NCI-H187 treated with DMSO at 0.1 percent for 48 hours (cell line): ENCODE results near the gene ITPKB.
"Not testable (repeated sequence)": the region's sequence is repeated elsewhere in the genome, so short reads cannot be mapped to it uniquely, and the experiment has no call there.

Experiments
- DNase-seq: peaks from one replicate; lab custom pipeline; 2025; lab: John Stamatoyannopoulos, UW

Gene ITPKB

DNA sequence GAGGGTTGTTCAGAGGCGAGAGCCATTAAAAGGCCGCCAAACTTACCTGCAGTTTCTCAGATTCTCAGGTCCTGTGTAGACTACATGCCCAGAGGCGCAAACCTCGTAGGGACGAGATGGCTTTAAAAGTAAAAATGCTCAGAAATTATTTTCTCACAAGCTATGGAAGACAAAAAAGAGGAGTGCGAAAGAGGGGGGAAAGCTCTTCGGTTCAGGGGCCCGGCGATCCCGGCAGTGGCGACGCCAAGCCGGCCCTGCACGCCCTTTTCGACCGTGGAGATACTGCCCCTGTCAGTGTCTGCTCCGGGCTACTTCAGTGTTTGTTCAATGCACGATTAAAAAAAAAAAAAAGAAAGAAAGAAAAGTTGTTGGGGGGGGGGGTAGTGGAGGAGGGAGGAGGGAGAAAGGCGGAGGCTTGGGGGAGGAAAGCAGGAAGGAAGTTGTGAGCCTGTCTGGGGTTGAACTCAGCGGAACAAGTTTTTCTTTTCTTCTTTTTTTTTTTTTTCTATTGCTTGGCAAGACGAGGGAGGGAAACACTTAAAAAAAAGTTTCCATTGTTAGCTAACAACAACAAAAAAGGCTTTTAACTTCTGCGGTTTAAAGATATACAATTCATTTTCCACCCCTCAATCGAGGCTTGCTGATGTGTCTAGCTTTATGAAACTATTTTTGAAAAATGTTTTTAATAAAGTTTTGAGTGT is at the start of gene ITPKB:
Gene ITPKB, minus strand, starts transcription at position 288 of the 701 bp plus-strand sequence. CDS start 1,824 bp downstream, outside the sequence.
- DNase-seq, result no peak

DNA sequence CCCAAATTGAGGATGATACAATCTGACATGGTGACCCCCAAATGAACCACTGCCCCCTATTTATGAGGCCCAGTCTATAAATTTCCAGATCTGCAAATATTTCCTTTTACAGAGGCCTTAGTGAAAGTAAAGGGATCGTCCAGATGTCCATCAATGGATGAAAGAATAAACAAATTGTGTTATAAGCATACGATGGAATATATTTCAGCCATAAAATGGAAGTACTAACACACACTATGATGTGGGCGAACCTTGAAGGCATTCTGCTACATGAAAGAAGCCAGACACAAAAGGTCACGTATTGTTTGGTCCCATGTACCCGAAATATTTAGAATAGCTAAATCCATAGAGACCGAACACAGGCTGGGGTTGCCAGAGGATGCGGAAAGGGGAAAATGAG is 48.6 kb upstream of the ITPKB start:
- DNase-seq, result no peak

DNA sequence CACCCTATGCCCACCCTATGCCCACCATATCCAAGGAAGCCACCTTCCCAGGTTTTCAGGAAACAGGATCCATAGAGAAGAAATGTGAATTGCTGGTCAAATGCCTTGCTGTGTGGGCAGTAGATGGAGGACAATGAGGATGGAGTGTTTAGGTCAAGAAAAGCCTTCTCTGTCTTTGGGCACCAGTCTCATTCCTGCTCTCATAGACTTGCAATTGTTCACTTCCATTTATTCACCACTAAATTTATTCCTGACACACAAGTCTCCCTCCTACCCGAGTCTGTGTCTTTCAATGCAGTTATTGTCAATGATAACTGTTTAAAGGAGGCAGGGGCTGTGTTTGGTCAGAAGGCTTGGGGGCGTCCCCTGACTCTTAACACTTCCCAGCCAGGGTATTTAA is 48.0 kb upstream of the ITPKB start:
- DNase-seq, result no peak

DNA sequence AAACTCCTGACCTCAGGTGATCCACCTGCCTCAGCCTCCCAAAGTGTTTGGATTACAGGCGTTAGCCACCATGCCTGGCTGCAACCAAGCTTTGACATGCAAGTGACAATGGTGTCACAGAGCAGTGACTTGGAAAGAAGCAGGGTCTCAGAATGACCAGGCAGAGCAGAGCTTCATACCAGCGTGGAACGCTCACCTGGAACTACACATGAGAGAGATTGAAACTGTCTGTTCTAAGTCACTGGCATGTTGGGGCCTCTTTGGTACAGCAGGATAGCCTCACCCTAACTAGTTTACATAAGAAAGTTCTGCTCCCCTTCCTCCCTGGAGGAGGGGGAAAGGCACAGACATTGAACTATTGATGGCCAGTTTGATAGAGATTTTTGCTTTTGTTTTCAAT is 47.5 kb upstream of the ITPKB start:
- no peak for DNase-seq

DNA sequence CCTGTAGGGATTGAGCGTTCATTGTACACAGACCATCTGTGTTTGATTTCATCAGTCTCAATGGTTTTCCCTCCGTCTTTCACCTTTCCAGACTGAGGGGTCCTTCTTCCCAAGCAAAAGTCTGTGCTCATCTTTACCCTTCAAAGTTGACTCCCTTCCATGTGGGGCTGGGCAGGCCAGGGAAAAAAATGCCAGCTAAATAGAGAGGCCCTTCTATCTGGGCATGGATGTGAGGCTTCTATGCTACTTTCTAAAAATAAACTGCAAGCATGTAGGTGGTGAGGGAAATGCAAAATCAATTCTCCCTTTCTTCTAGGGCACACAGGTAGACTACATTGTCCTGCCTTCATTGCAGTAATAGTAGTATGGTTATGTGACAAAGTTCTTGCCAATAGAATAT is 46.7 kb upstream of the ITPKB start:
- DNase-seq, result no peak

DNA sequence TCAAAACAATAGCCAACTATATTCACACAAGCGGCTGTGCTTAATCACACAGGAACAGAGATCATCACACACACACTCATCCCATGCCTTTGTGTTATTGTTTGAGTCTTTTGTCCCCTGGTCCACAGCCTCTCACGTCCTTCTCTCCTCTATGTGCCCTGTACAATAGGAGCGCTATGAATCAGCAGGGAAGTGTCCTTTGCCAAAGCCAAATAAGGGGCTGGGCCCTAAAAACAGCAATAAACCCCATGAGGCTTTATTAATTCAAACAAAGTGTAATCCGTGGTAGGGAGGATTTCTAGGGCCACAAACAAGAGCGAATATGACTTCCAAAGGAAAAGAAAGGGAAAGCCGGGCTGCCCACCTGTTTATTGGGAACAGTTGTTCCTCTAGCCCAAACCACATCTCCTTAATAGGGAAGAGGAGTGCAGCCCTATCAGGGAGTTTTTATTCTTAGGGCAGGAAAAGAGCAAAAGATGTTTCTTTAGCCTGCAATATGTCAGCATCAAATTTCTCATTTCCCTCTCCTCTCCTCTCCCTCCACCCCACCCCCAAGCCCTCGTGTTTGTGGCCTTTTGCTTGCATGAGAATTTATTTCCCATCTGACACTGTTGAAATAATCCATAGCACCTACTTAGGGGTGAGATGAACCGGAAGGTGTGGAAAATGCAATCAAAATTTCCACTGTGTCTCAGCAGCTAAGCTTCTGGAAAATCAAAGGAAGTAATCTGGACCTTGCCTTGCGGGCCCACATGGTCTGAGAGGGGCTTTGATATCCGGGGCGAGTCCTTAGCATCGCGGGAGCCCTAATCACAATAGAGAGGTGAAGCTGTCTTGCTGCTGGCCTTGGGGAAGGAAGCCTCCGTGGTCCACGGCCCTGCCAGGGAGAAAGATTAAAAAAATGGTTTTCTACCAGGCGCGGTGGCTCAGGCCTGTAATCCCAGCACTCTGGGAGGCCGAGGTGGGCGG is 45.3 kb upstream of the ITPKB start:
- DNase-seq, result no peak

DNA sequence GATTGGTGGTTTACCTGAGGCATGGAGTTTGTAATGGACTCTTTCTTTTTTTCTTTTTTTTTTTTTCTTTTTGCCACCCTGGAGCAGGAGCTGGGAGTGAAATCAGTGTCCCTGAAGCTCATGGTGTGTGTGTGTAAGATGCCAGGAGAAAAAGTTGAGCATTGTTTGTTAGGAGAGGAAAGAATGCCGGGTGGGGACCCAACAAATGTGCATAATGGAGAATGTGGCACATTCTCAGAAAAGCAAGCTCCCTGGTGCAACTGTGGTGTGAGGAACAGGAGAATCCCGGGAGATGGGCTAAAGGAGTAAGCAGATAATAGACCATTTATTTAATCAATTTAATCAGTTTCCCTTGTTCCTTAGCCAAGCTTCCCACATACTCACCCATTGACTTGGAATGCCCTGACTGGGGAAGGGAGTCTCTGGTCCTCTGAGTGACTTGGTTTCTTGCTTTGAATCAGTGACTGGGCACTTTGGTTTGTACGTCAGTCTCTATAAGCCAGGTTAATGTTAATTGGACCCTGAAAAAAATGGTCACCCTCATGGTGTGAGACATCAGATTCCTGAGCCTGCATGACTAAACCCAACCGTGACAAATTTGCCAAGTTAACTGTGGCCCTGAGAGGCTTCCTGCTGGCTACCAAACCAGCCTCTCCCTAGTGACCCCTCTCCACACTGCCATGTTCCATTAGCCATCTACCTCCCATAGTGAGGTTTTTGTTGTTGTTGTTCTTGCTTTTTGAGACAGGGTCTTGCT is 43.9 kb upstream of the ITPKB start:
- no peak for DNase-seq

DNA sequence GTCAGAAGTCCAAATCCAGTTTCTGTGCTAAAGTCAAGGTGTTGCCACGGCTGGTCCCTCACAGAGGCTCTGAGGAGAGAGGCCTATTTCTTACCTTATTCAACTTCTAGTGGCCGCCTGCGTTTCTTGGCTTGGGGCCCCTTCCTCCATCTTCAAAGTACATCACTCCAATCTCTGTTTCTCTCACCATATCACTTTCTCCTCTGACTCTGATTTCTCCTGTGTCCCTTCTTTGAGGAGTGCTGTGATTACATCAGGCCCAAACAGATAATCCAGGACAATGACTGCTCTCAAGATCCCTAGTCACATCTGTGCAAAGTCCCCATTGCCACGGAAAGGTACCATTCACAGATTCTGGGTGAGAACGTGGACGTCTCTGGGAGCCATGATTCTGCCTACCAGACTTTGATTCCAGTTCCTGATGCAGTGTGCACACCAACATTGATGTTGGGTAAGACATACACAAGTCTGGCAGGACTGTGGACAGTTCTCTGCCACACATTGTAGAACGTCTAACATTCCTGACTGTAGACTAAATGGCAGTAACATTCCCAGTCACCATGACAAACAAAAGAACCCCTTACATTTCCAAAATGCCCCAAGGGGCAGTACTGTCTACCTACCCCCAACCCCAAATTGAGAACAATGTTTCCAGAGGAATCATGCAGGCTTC is 43.0 kb upstream of the ITPKB start:
- no peak for DNase-seq

DNA sequence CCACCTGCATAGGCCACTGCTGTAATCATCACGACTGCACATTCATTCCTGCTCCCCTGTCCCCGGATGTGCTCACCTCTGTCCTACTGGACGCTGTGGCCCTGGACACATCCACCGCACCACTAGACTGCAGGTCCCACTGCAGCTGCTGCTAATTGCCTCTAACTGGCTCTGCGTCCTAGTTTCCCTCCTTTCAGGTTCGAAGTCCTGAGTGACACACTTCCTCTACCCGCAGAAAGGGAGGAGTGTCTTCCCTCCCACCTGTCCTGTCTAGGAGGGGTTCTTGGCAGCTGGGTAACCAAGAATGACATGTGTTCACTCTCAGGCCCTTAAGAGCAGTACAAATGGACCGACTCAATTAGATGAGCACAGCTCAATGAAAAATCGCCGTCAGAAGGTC is 40.5 kb upstream of the ITPKB start:
- DNase-seq, result no peak

DNA sequence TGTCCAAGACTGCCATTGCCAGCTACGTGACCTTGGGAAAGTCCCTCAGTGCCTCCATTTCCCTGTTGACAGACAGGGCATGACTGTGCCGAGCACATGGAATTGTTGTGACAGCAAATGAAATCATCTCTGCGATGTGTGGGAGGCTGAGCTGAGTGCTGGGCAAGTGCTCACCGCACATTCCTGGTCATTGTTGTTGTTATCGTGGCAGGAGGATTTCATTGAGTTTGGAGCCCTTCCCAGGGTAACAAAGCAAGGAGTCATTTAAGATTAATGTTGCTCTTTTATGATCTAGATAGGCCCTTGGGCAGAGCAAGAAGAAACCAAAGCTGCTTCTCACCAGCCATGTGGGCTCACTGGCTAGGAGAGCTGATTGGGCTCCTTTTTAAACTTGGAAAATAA is 39.6 kb upstream of the ITPKB start:
- no peak for DNase-seq

DNA sequence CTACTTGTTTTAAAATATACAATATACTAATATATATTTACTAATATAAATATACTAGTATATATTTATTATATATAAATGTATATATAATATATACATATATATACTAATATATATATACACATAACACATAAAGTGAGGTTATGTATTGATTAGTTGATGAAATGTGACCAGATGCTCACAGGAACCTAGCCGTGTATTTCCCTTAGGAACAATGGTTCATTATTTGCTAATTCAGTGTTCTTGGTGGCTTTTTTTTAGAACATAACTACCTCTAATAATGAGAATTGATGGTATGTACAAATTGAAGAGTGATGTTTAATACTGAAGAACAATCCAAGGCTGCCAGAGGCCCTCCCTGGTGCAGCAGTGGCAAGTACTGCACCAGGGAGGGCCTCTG is 37.9 kb upstream of the ITPKB start:
- no peak for DNase-seq

DNA sequence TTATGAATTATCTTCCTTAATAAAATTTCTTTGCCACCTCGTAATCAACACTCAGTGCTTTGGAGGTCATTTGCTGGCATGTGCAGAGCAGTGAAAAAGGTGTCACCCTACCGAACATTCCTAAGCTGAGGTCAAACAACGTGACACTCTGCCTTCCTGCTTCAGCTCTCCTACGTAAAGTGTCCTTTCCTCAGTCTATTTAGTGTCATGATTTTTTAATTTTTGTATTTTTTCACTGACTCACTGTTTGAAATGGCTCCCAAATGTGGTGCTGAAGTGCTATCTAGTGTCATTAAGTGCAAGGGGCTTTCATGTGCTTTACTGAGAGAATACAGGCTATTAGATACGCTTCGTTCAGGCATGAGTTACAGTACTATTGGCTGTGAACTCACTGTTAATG is 37.0 kb upstream of the ITPKB start:
- DNase-seq, result no peak

DNA sequence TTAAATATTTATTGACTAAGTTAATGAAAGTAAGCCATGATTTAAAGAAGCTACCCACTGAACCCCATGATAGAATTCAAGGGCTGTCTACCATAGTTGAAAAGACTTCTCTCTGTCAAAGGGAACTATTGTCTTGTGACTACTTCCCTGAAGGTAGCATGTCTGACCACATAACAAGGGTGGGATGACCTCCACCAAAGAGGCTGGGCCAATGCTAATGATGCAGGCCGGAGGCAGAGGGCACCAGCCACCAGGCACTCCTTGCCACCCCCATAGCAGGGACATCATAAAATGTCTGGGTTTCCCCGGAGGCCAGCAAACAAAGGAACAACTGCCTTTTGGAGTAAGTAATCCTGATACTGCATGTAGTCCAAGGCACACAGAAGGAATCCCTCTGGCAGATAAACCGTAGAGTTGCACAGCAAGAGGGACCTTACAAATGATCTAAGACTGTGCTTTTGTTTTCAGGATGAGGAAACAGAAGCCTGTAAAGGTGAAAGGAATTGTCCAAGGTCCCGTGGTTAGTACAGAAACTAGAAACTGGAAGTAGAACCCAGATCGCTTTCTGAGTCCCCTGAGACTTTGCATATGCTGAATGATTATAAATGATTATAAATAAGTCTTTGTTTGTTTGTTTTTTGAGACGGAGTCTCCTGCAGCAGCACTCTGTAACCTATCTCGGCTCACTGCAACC is 33.5 kb upstream of the ITPKB start:
- no peak for DNase-seq

DNA sequence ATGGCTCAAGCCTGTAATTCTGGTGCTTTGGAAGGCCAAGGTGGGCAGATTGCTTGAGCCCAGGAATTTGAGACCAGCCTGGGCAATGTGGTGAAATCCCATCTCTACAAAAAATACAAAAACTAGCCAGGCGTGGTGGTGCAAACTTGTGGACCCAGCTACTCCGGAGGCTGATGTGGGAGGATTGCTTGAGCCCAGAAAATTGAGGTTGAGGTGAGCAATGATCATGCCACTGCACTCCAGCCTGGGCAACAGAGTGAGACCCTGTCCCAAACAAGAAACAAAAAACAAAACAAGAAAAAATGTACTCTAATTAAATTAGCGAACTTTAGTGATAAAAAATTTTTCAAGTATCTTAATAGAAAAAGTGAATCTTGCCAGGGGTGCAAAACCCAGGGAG is 28.1 kb upstream of the ITPKB start:
- not testable (repeated sequence) for DNase-seq

DNA sequence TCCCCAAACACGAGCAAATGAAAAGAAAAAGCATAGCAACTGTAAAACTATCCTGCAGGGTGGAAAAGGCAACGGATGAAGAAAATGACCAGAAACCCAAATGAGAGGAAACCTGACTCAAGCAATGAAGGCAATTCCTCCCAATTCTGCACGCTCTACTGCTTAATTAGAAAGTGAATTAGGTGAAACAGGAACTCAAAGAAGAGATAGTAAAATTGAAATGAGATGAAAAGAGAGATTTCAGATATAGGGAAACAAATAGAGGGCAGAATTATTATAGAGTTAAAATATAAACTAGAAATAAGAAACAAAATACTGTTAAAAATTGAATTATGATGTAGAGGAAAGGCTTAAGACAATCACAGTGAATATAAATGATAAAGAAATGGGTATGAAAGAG is 27.5 kb upstream of the ITPKB start:
- DNase-seq, result no peak

DNA sequence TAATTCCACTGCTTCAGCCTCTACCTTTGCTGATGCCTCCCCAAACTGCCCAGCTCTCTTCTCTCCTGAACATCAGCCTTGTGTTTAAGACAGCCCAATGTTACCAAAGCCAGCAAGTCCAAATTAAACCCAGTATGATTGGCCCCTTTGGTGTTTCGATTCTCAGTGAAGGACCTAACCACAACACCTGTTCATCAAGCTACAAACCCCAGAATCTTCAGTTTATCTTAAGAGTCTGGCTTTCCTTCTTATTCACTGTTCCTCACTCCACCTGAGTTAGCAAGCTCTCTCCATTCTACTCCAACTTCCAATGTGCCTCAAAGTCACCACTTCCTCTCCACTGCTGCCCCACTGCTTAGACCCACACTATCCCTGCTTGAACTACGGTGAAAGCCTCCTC is 25.5 kb upstream of the ITPKB start:
- DNase-seq, result no peak

DNA sequence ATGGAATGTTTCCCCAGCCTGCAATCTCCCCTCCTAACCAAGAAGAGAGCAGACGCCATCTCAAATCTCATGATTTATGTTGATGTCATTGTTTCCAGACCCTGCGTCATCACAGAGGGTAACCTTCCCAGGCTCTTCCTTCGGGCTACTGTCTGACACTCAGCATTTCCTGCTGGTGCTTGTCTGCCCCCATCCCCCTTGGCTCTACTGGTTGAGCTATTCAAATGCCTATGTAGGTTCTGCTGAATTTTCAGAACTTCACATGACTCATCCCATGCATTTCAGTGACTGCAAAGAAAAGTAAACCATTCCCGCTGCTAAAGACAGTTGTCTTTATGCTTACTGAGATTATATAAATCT is 24.8 kb upstream of the ITPKB start:
- no peak for DNase-seq

DNA sequence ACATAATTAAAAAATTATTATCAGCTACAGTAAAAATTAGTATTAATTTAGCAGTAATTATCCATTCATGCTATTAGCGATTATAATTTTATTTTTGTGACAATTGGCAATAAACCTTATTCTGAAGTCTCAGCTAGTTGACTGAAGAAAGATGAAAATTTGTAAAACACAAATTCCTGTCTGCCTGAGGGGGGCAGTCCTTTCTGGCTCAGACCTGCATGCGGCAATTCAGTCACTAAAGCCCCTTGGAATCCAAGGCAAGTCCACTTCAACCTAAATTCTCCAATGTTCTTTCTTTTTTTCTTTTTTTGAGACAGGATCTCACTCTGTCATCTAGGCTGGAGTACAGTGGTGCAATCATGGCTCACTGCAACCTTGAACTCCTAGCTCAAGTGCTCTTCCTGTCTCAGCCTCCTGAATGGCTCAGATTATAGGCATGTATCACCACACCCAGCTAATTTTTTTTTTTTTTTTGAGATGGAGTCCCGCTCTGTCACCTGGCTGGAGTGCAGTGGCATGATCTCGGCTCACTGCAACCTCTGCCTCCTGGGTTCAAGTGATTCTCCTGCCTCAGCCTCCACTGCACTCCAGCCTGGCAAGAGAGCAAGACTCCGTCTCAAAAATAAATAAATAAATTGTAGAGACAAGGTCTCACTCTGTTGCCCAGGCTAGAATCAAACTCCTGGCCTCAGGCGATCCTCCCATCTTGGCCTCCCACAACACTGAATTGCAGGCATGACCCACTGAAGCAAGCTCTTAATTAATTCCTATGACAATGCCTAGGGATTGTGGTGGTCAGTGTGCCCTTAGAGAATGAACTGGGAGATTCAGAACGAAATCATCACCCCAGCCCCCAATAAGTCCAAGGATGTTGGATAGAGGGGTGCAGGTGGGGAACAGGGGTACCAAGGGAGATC is 24.2 kb upstream of the ITPKB start:
- no peak for DNase-seq

DNA sequence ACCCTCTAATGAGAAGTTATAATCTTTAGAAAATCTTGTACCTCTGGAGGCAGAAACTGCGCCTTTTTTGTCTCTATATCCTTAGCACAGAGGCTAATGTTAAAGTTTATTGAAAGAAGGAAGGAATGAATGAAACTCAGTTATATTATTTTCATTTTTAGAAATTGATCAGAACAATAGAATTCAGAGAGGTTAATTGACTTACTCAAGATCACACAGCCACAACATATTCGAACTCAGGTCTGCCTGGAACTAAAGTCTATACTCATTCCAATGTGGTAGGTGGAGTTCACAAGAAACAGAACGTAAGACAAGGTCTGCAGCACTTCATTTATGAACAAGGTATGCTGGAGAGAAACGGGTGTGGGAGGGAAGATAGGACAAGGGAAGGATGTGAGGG is 23.0 kb upstream of the ITPKB start:
- DNase-seq, result no peak

DNA sequence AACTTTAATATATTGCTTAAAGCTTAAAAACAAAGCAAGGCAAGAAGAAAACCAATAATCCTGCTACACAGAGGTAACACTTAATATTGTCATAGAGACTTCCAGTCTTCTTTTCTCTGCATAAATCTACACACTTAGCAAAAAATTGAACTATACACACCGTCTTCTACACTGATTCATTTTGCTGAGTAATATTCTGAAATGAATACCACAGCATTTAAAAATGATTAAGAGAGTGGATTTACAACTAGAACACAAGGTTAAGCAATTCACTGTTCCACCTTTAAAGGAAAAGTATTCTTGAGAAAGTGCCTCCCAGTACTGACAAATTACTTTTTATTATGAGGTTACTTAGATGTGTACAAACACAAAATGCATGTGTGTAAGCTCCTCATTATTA is 22.2 kb upstream of the ITPKB start:
- no peak for DNase-seq
